ENCODE measurements around the gene CHURC1.
A peak's percentile ranks its signal among the peaks of the same experiment; 100 is the strongest.

CHURC1 gene

GRCh38 chr14:64966976-64967375 is 52.7 kb downstream of the CHURC1 start:
- no peak for DNase-seq
- no peak overlapping the region for H3K4me3 ChIP-seq
- intact Hi-C loops (cut with DNase I; ENCODE audit: low total_unique reads): no loop called here
- H3K4me1 ChIP-seq: peaks cover 0 to 13% (median 12%) of the 10 kb centered on the region in 4 donors
- no peaks in the 10 kb centered on the region for H3K9me3 ChIP-seq
- no peaks in the 10 kb centered on the region for H3K27me3 ChIP-seq
- H3K36me3 ChIP-seq: peaks cover 0 to 5% (median 0%) of the 10 kb centered on the region in 3 donors
- no peak for TF ChIP-seq CTCF (IDR thresholded peaks at IDR 0.05)
- H3K27ac ChIP-seq: no peak overlapping the region

- no peak overlapping the region for H3K27ac ChIP-seq
Observed at GRCh38 chr14:64968167-64968566, 53.9 kb downstream of the CHURC1 start.

GRCh38 chr14:64968651-64969050 is 54.4 kb downstream of the CHURC1 start:
- Histone ChIP-seq H3K4me1 (peaks cover 0 to 21% (median 15%) of the 10 kb centered on the region in 4 donors), H3K9me3 (no peaks in the 10 kb centered on the region), H3K27me3 (no peaks in the 10 kb centered on the region), H3K27ac (no peak overlapping the region), H3K4me3 (no peak overlapping the region), H3K36me3 (peaks cover 0 to 5% (median 0%) of the 10 kb centered on the region in 3 donors)
- no peak for TF ChIP-seq CTCF (IDR thresholded peaks at IDR 0.05)
- DNase-seq: no peak
- intact Hi-C loops (cut with DNase I; ENCODE audit: low total_unique reads): no loop called here

More at GRCh38 chr14:64968167-64968566, 53.9 kb downstream of the CHURC1 start:
- Histone ChIP-seq H3K9me3 (no peaks in the 10 kb centered on the region), H3K4me3 (no peak overlapping the region), H3K36me3 (peaks cover 0 to 5% (median 0%) of the 10 kb centered on the region in 3 donors), H3K4me1 (peaks cover 0 to 21% (median 15%) of the 10 kb centered on the region in 4 donors), H3K27me3 (no peaks in the 10 kb centered on the region)
- intact Hi-C loops (cut with DNase I; ENCODE audit: low total_unique reads): no loop called here
- TF ChIP-seq CTCF (IDR thresholded peaks at IDR 0.05): no peak
- DNase-seq: no peak

- no peak for DNase-seq
- peaks cover 0 to 21% (median 15%) of the 10 kb centered on the region in 4 donors for H3K4me1 ChIP-seq
- H3K27me3 ChIP-seq: no peaks in the 10 kb centered on the region
- no peaks in the 10 kb centered on the region for H3K9me3 ChIP-seq
- no peak overlapping the region for H3K4me3 ChIP-seq
- intact Hi-C loops (cut with DNase I; ENCODE audit: low total_unique reads): no loop called here
- TF ChIP-seq CTCF (IDR thresholded peaks at IDR 0.05): no peak
- no peak overlapping the region for H3K27ac ChIP-seq
- H3K36me3 ChIP-seq: peaks cover 0 to 5% (median 0%) of the 10 kb centered on the region in 3 donors
Observed at GRCh38 chr14:64970041-64970440, 55.8 kb downstream of the CHURC1 start.

GRCh38 chr14:64970776-64971477 is 56.7 kb downstream of the CHURC1 start:
- H3K27me3 ChIP-seq: no peaks in the 10 kb centered on the region
- no peaks in the 10 kb centered on the region for H3K9me3 ChIP-seq
- DNase-seq: no peak
- H3K27ac ChIP-seq: peak overlapping the region in 1 of 2 donors; percentile 24
- H3K4me1 ChIP-seq: peaks cover 0 to 21% (median 15%) of the 10 kb centered on the region in 4 donors
- intact Hi-C loops (cut with DNase I; ENCODE audit: low total_unique reads): no loop called here
- TF ChIP-seq CTCF (IDR thresholded peaks at IDR 0.05): no peak
- no peaks in the 10 kb centered on the region for H3K36me3 ChIP-seq
- H3K4me3 ChIP-seq: peak overlapping the region; percentile 61 to 64
